HepG2 (cell line): ENCODE measurements around the gene SLC35F3. TPM values are rescaled to one million over a fixed set of nuclear protein-coding genes. Genes with fewer than 3 reads are reported as not detected.

Experiments
- ATF5 ChIP-seq: sonication (generic); formaldehyde crosslinking; IDR thresholded peaks from 2 replicates; pipeline ENCODE4 v1.4.0; 2020; ENCODE audit warnings: mild to moderate bottlenecking, low read depth, missing genetic modification reagents
- ATF7-NPFF ChIP-seq: sonication (generic); formaldehyde crosslinking; IDR thresholded peaks from 2 replicates; pipeline ENCODE4 v1.8.1; 2023; ENCODE audit warnings: mild to moderate bottlenecking, low read depth, missing genetic modification reagents, moderate library complexity
- CREB1 ChIP-seq, 2 experiments: fragments of 450-650 bp in 1 of 2; IDR thresholded peaks; 2 replicates each; pipeline ENCODE4 v1.6.1; 2016 to 2017; ENCODE audit warnings: control low read depth in 1 of 2, mild to moderate bottlenecking in 1 of 2, missing compliant biosample characterization in 1 of 2, missing genetic modification characterization in 1 of 2
- GATAD1 ChIP-seq: IDR thresholded peaks from 2 replicates; pipeline ENCODE4 v1.6.1; 2016; ENCODE audit warnings: missing genetic modification reagents, missing compliant biosample characterization
- GFI1 ChIP-seq: sonication (generic); formaldehyde crosslinking; IDR thresholded peaks from 2 replicates; pipeline ENCODE4 v1.5.0; 2020; ENCODE audit warnings: missing genetic modification reagents, mild to moderate bottlenecking, borderline replicate concordance
- HES4 ChIP-seq: sonication (generic); formaldehyde crosslinking; IDR thresholded peaks from 2 replicates; pipeline ENCODE4 v1.9.0; 2021; ENCODE audit warnings: mild to moderate bottlenecking, missing genetic modification reagents, borderline replicate concordance
- KDM5A ChIP-seq: fragments of 200-600 bp; sonication (generic); IDR thresholded peaks from 2 replicates; pipeline ENCODE4 v1.7.0; 2018; ENCODE audit warnings: antibody characterized with exemption, mild to moderate bottlenecking, low read length, borderline replicate concordance
- NFYC ChIP-seq: IDR thresholded peaks from 2 replicates; pipeline ENCODE4 v1.6.1; 2016; ENCODE audit warnings: missing genetic modification reagents, missing compliant biosample characterization
- RARG ChIP-seq: sonication (generic); formaldehyde crosslinking; IDR thresholded peaks from 2 replicates; pipeline ENCODE4 v1.4.0; 2020; ENCODE audit warnings: low read depth, mild to moderate bottlenecking, missing genetic modification reagents
- RBAK ChIP-seq: sonication (generic); formaldehyde crosslinking; IDR thresholded peaks from 2 replicates; pipeline ENCODE4 v1.5.1; 2020; ENCODE audit warnings: mild to moderate bottlenecking, missing genetic modification reagents
- SIN3B ChIP-seq: fragments of 150-350 bp; IDR thresholded peaks from 2 replicates; pipeline ENCODE4 v1.6.1; 2014; ENCODE audit warnings: low read length
- SNAPC2 ChIP-seq: sonication (generic); formaldehyde crosslinking; IDR thresholded peaks from 2 replicates; pipeline ENCODE4 v1.8.1; 2022; ENCODE audit warnings: mild to moderate bottlenecking, missing genetic modification reagents
- SNAPC4 ChIP-seq: sonication (generic); formaldehyde crosslinking; IDR thresholded peaks from 2 replicates; pipeline ENCODE4 v1.4.0; 2020; ENCODE audit warnings: mild to moderate bottlenecking, missing genetic modification reagents
- XRCC5 ChIP-seq: fragments of 200-400 bp; formaldehyde crosslinking; optimal IDR thresholded peaks from 2 replicates; pipeline ENCODE3; 2017; ENCODE audit warnings: mild to moderate bottlenecking, low read length
- ZBTB1 ChIP-seq: sonication (generic); formaldehyde crosslinking; IDR thresholded peaks from 2 replicates; pipeline ENCODE4 v1.4.0; 2020; ENCODE audit warnings: missing genetic modification reagents, borderline replicate concordance
- ZBTB20 ChIP-seq: sonication (generic); formaldehyde crosslinking; IDR thresholded peaks from 2 replicates; pipeline ENCODE4 v1.8.1; 2023; ENCODE audit warnings: missing genetic modification reagents, low read depth, mild to moderate bottlenecking, borderline replicate concordance
- ZHX1 ChIP-seq: sonication (generic); formaldehyde crosslinking; IDR thresholded peaks from 2 replicates; pipeline ENCODE4 v1.8.1; 2022; ENCODE audit warnings: low read depth, mild to moderate bottlenecking, missing genetic modification reagents
- ZNF607 ChIP-seq: sonication (generic); formaldehyde crosslinking; IDR thresholded peaks from 2 replicates; pipeline ENCODE4 v1.5.1; 2020; ENCODE audit warnings: missing genetic modification reagents, mild to moderate bottlenecking, borderline replicate concordance
- ZSCAN20 ChIP-seq: sonication (generic); formaldehyde crosslinking; IDR thresholded peaks from 2 replicates; pipeline ENCODE4 v1.4.0; 2020; ENCODE audit warnings: missing genetic modification reagents, mild to moderate bottlenecking, borderline replicate concordance
- polyA plus RNA-seq, 8 experiments: library from polyadenylated mRNA; depleted of rRNA in 3 of 8; stranded (reverse) in 7 of 8; unstranded in 1 of 8; fragments of >200 nt; fragmentation: Illumina TruSeq in 4 of 8; extraction: Trizol in 4 of 8; gene quantifications; 2 replicates each; pipeline versions ENCODE4 v1.2.1 to v1.2.3, GENCODE V29; 2011 to 2016; ENCODE audit warnings: low read depth in 4 of 8, missing spikeins in 1 of 8, mixed read lengths in 1 of 8; ENCODE audit not compliant: insufficient read depth in 1 of 8
- total RNA-seq, 5 experiments: library from RNA; depleted of rRNA; stranded (reverse); fragments of >200 nt; fragmentation: Illumina TruSeq; extraction: Trizol; gene quantifications; 2 replicates each; pipeline ENCODE4 v1.2.3, GENCODE V29; 2016; ENCODE audit warnings: low read depth in 1 of 5
- TF ChIP-seq, protein P1 (sequence below): IDR thresholded peaks from 2 replicates; pipeline ENCODE4 v1.6.1; 2016; ENCODE audit warnings: missing compliant biosample characterization, missing genetic modification reagents, borderline replicate concordance

Gene SLC35F3
- total and polyA plus RNA-seq, 2 of the 13 experiments (the other 11 are each of a cell fraction or from before 2014, with no cell fraction given), result not detected

GRCh38 chr1:234327577-234328164, 423.2 kb downstream of the SLC35F3 start (continued):
- TF ChIP-seq KDM5A (no peak), ATF5 (no peak), CREB1 (IDR thresholded peaks at IDR 0.05) (no peak), CREB1 (CRISPR knock-in tag; IDR thresholded peaks at IDR 0.05) (peak; percentile 61; the same call in 1 of the 2 replicates), NFYC (CRISPR knock-in tag) (peak; percentile 31; the same call in 1 of the 2 replicates), HES4 (CRISPR knock-in tag) (no peak), SNAPC4 (CRISPR knock-in tag) (no peak), GFI1 (CRISPR knock-in tag) (no peak), SIN3B (no peak), ZHX1 (CRISPR knock-in tag) (0 out of 2 replicates have a peak, but pooled peaks have one; percentile 45), GATAD1 (CRISPR knock-in tag) (0 out of 2 replicates have a peak, but pooled peaks have one; percentile 45), ATF7-NPFF (CRISPR knock-in tag) (no peak), RBAK (no peak), ZBTB1 (CRISPR knock-in tag) (no peak), SNAPC2 (CRISPR knock-in tag) (no peak), ZSCAN20 (CRISPR knock-in tag) (0 out of 2 replicates have a peak, but pooled peaks have one; percentile 32), ZBTB20 (CRISPR knock-in tag) (peak; percentile 66; the same call in 1 of the 2 replicates), RARG (CRISPR knock-in tag) (no peak), ZNF607 (CRISPR knock-in tag) (no peak), XRCC5 (peak; percentile 53)
- TF ChIP-seq, protein P1, sequence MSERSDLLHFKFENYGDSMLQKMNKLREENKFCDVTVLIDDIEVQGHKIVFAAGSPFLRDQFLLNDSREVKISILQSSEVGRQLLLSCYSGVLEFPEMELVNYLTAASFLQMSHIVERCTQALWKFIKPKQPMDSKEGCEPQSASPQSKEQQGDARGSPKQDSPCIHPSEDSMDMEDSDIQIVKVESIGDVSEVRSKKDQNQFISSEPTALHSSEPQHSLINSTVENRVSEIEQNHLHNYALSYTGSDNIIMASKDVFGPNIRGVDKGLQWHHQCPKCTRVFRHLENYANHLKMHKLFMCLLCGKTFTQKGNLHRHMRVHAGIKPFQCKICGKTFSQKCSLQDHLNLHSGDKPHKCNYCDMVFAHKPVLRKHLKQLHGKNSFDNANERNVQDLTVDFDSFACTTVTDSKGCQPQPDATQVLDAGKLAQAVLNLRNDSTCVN (CRISPR knock-in tag), result 0 out of 2 replicates have a peak, but pooled peaks have one; percentile 54
